ENCODE results near the gene ADRA2B. TPM values are rescaled to one million over a fixed set of nuclear protein-coding genes. Genes with fewer than 3 reads are reported as not detected.

Gene ADRA2B
- total RNA-seq, 2 donors from 2014 or later = 0.47 to 1.4 TPM

- DNase-seq (ENCODE audit: low spot score) = no peak
- TF ChIP-seq CTCF (IDR thresholded peaks at IDR 0.05) = no peak
These were observed 42.9 kb upstream of the ADRA2B start for GRCh38 chr2:96159084-96159830.

GRCh38 chr2:96158554-96158940, 42.2 kb upstream of the ADRA2B start:
- no peaks in the 10 kb centered on the region for H3K9me3 ChIP-seq
- DNase-seq (ENCODE audit: low spot score) = no peak
- H3K27ac ChIP-seq = no peak overlapping the region
- H3K4me1 ChIP-seq = no peaks in the 10 kb centered on the region
- no peaks in the 10 kb centered on the region for H3K27me3 ChIP-seq
- no peaks in the 10 kb centered on the region for H3K36me3 ChIP-seq
- H3K4me3 ChIP-seq = no peak overlapping the region
- TF ChIP-seq CTCF (IDR thresholded peaks at IDR 0.05) = no peak

More at GRCh38 chr2:96159084-96159830, 42.9 kb upstream of the ADRA2B start:
- Histone ChIP-seq H3K4me3 (no peak overlapping the region), H3K36me3 (no peaks in the 10 kb centered on the region), H3K27me3 (no peaks in the 10 kb centered on the region), H3K4me1 (no peaks in the 10 kb centered on the region), H3K27ac (no peak overlapping the region), H3K9me3 (no peaks in the 10 kb centered on the region)

GRCh38 chr2:96157649-96158553, 41.5 kb upstream of the ADRA2B start:
- H3K4me3 ChIP-seq = no peak overlapping the region
- no peaks in the 10 kb centered on the region for H3K36me3 ChIP-seq
- H3K4me1 ChIP-seq = no peaks in the 10 kb centered on the region
- no peaks in the 10 kb centered on the region for H3K9me3 ChIP-seq
- H3K27ac ChIP-seq = no peak overlapping the region
- no peaks in the 10 kb centered on the region for H3K27me3 ChIP-seq
- no peak for TF ChIP-seq CTCF (IDR thresholded peaks at IDR 0.05)
- DNase-seq (ENCODE audit: low spot score) = no peak

GRCh38 chr2:96156926-96157648, 40.7 kb upstream of the ADRA2B start:
- Histone ChIP-seq H3K4me3 (no peak overlapping the region), H3K4me1 (no peaks in the 10 kb centered on the region), H3K27me3 (no peaks in the 10 kb centered on the region), H3K36me3 (no peaks in the 10 kb centered on the region), H3K27ac (no peak overlapping the region), H3K9me3 (no peaks in the 10 kb centered on the region)
- no peak for DNase-seq (ENCODE audit: low spot score)
- TF ChIP-seq CTCF (IDR thresholded peaks at IDR 0.05) = no peak

GRCh38 chr2:96156011-96156820, 39.8 kb upstream of the ADRA2B start:
- Histone ChIP-seq H3K4me3 (no peak overlapping the region), H3K27ac (no peak overlapping the region), H3K4me1 (no peaks in the 10 kb centered on the region), H3K9me3 (no peaks in the 10 kb centered on the region), H3K27me3 (no peaks in the 10 kb centered on the region), H3K36me3 (no peaks in the 10 kb centered on the region)
- TF ChIP-seq CTCF (IDR thresholded peaks at IDR 0.05) = no peak
- DNase-seq (ENCODE audit: low spot score) = no peak
